COLO668 (cell line): ENCODE results near the gene SSBP4.

Source experiments
- DNase-seq: peaks from one replicate; lab custom pipeline; 2025; ENCODE audit not compliant: unreplicated experiment; lab: John Stamatoyannopoulos, UW

SSBP4 gene

DNA sequence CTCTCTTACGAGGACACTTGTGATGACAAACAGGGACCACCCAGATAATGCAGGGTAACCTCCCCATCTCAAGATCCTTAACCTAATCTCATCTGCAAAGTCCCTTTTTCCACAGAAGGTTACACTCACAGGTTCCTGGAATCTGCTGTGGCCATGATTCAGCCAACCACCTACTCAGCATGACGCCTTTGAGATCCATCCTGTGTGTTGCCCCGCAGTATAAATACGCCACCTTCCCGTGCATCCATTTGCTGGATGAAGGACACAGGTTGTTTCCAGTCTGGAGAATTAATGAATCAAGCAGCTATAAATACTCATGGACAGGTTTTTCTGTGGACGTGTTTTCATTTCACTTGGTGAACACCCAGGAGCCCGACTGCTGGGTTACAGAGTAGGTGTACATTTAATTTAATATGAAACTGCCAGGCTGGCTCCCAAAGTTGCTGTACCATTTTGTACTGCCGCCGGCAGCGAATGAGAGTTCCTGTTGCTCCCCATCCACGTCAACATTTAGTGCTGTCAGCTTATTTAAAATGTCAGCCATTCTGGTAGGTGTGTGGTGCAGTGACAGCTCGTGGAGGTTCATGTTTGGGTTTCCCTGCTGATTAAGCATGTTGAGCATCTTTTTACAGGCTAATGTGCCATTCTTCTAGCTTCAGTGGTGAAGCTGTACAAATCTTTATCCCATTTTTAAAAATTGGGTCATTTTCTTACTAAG, 62.5 kb downstream of the SSBP4 start:
- no peak for DNase-seq

DNA sequence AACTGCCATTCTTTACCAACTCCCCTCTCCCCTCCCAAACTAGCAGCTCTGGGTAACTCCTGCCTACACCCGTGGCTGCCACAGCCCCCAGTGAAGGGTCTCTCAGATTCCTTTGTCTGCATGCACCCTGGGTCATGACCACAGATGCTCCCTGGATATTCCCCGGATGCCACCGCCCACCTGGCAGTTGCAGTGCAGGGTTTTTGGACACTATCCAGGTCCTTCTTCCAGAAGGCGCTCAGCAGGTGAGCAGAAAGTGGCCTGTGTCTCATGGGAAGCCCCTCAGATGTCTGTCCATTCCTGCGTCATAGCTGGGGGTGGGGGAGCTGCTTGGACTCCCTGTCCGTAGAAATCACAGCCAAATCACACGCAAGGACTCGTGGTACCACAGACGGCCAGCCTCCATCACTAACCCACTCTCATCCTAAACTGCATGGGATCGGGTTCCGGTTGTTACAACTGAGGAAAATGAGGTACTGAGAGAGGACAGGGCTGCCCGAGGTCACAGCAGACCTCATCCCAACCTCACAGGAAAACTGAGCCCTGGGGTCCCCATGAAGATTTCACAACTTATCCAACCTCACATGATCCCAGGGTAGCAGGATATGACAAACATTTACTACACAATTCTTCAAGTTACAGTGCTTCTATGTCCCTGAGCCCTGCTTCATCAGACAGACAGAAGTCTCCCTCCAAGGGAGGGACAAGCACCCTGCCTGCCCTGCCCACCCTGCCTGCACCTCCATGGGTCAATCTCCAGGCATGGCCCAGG, 64.1 kb downstream of the SSBP4 start:
- peak; percentile 46 for DNase-seq
